ENCODE measurements around the gene GPR31.
"Not testable (repeated sequence)": the region's sequence is repeated elsewhere in the genome, so short reads cannot be mapped to it uniquely, and the experiment has no call there.

Gene GPR31

GRCh38 chr6:167157863-167158262 lies at the start of gene GPR31:
GPR31 (minus strand) TSS chr6:167157980; CDS start chr6:167157831, 149 bp downstream.
- Histone ChIP-seq H3K36me3 (ENCODE audit: insufficient read depth, low read length) (no peaks in the 10 kb centered on the region), H3K27me3 (ENCODE audit: control insufficient read depth in 1 of 2, insufficient read depth in 2 of 2, low read length in 2 of 2) (no peaks in the 10 kb centered on the region), H3K9ac (ENCODE audit: low read length) (no peak within 1 kb of the TSS), H3K27ac (ENCODE audit: low read depth, low read length) (no peak within 1 kb of the TSS), H3K9me3 (ENCODE audit: low read length) (no peaks in the 10 kb centered on the region), H3K4me1 (ENCODE audit: insufficient read depth, low read length) (no peaks in the 10 kb centered on the region), H3K4me3 (ENCODE audit: low read depth in 1 of 2, low read length in 2 of 2) (no peak within 1 kb of the TSS)

- Histone ChIP-seq H3K4me1 (ENCODE audit: insufficient read depth, low read length) (no peaks in the 10 kb centered on the region), H3K27ac (ENCODE audit: low read depth, low read length) (no peak overlapping the region), H3K9ac (ENCODE audit: low read length) (no peak overlapping the region), H3K27me3 (ENCODE audit: control insufficient read depth in 1 of 2, insufficient read depth in 2 of 2, low read length in 2 of 2) (no peaks in the 10 kb centered on the region), H3K9me3 (ENCODE audit: low read length) (no peaks in the 10 kb centered on the region), H3K36me3 (ENCODE audit: insufficient read depth, low read length) (no peaks in the 10 kb centered on the region), H3K4me3 (ENCODE audit: low read depth in 1 of 2, low read length in 2 of 2) (no peak overlapping the region)
Observed at GRCh38 chr6:167207527-167207926, 49.7 kb upstream of the GPR31 start.

DNA sequence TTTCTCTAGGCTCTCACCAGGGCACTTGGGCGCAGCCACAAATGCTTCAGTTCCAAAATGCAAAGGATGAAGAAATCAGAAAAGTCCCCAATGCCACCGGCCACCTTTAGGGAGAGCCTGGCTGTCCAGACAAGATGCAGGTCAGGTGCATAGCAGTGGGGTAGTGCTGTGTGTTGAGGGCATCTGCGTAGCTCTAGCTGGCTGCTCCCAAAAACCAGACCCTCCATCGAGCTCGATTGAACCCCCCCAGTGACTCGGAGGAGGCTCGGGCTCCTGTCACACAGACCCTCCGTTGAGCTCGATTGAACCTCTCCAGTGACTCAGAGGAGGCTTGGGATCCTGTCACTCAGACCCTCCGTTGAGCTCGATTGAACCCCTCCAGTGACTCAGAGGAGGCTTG lies 47.5 kb upstream of the GPR31 start:
- not testable (repeated sequence) for H3K36me3 ChIP-seq (ENCODE audit: insufficient read depth, low read length); H3K9me3 ChIP-seq (ENCODE audit: low read length); H3K9ac ChIP-seq (ENCODE audit: low read length); H3K27me3 ChIP-seq (ENCODE audit: control insufficient read depth in 1 of 2, insufficient read depth in 2 of 2, low read length in 2 of 2); H3K4me3 ChIP-seq (ENCODE audit: low read depth in 1 of 2, low read length in 2 of 2); H3K27ac ChIP-seq (ENCODE audit: low read depth, low read length); H3K4me1 ChIP-seq (ENCODE audit: insufficient read depth, low read length)

- not testable (repeated sequence) for H3K27ac ChIP-seq (ENCODE audit: low read depth, low read length); H3K9me3 ChIP-seq (ENCODE audit: low read length); H3K9ac ChIP-seq (ENCODE audit: low read length); H3K27me3 ChIP-seq (ENCODE audit: control insufficient read depth in 1 of 2, insufficient read depth in 2 of 2, low read length in 2 of 2); H3K36me3 ChIP-seq (ENCODE audit: insufficient read depth, low read length); H3K4me1 ChIP-seq (ENCODE audit: insufficient read depth, low read length); H3K4me3 ChIP-seq (ENCODE audit: low read depth in 1 of 2, low read length in 2 of 2)
Observed at GRCh38 chr6:167204059-167204348, 46.2 kb upstream of the GPR31 start.

DNA sequence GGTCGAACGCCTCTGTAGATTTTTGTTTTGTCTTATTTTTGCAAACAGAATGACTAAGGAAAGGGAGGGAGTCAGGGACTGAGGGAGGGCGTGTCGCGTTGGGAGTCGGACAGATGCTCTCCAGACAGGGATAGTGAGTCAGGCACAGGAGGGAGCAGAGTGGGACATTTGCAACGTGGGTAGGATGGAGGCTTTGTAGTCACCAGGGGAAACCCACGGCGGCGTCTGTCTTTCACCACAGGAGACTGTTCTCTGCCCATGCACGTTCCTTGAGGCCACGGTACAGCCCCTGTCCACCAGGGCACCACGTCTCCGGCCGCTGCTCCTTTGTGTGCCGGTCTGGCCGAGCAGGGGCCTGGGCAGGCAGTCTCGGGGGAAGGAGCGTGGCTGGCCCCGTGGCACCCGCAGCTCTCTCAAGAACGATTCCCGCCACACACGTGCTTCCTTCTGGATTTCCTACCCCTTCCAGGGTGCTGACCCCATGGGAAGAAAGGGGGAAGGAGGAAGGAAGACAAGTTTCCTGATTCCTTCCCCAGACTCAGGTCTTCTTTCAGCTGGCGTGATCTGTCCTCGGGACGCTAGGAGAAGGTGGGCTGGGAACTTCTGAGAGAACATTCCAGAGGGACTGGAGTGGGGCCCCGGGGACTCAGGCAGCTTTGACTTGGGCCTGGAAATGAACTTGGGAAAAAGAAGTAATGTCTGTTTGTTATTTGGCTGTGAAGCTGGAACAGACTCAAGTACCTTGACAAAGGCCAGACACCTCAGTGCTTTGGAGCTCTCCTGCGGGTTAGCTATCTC lies 45.7 kb upstream of the GPR31 start:
- H3K9ac ChIP-seq (ENCODE audit: low read length); H3K27ac ChIP-seq (ENCODE audit: low read depth, low read length); H3K4me1 ChIP-seq (ENCODE audit: insufficient read depth, low read length); H3K36me3 ChIP-seq (ENCODE audit: insufficient read depth, low read length); H3K9me3 ChIP-seq (ENCODE audit: low read length); H3K27me3 ChIP-seq (ENCODE audit: control insufficient read depth in 1 of 2, insufficient read depth in 2 of 2, low read length in 2 of 2); H3K4me3 ChIP-seq (ENCODE audit: low read depth in 1 of 2, low read length in 2 of 2): not testable (repeated sequence)

DNA sequence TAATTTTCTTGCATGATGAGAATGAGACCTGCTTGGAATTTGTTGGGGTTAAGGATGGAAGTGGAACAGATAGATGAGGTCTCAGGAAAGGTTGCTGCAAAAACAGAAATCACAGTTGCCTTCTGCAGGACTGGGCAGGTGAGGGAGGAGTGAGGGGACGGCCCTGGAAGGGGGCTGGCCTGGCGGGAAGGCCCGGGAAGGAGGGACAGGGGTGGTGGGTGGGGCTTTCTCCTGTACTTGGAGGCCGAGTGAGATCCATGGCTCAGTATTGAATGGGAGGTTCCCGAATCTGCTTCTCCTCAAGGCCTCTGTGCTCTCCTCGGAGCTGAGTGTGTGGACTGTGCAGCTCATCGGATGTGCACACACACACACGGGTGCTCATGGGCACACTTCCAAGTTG lies 44.8 kb upstream of the GPR31 start:
- H3K27me3 ChIP-seq (ENCODE audit: control insufficient read depth in 1 of 2, insufficient read depth in 2 of 2, low read length in 2 of 2); H3K9ac ChIP-seq (ENCODE audit: low read length); H3K4me1 ChIP-seq (ENCODE audit: insufficient read depth, low read length); H3K27ac ChIP-seq (ENCODE audit: low read depth, low read length); H3K9me3 ChIP-seq (ENCODE audit: low read length); H3K4me3 ChIP-seq (ENCODE audit: low read depth in 1 of 2, low read length in 2 of 2); H3K36me3 ChIP-seq (ENCODE audit: insufficient read depth, low read length): not testable (repeated sequence)

DNA sequence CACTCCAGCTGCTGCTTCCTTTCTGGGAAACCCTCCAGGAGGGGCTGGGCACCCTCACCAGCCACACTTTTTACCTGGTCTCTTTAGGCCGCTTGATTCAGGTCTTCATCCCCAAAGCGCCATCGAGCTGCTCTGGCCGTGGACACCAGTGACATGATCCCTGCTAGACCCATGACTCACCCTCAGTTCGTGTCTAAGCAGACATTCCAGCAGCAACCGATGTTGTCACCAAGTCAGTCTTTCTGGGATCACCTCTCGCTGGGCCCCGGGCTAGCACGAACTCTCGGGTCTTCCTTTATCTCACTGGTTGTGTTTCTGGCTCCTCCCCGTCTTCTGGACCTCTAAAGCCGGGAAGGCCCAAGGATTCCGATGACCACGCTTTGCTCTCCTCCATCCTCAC lies 43.0 kb upstream of the GPR31 start:
- Histone ChIP-seq H3K27me3 (ENCODE audit: control insufficient read depth in 1 of 2, insufficient read depth in 2 of 2, low read length in 2 of 2) (no peaks in the 10 kb centered on the region), H3K27ac (ENCODE audit: low read depth, low read length) (no peak overlapping the region), H3K36me3 (ENCODE audit: insufficient read depth, low read length) (no peaks in the 10 kb centered on the region)

DNA sequence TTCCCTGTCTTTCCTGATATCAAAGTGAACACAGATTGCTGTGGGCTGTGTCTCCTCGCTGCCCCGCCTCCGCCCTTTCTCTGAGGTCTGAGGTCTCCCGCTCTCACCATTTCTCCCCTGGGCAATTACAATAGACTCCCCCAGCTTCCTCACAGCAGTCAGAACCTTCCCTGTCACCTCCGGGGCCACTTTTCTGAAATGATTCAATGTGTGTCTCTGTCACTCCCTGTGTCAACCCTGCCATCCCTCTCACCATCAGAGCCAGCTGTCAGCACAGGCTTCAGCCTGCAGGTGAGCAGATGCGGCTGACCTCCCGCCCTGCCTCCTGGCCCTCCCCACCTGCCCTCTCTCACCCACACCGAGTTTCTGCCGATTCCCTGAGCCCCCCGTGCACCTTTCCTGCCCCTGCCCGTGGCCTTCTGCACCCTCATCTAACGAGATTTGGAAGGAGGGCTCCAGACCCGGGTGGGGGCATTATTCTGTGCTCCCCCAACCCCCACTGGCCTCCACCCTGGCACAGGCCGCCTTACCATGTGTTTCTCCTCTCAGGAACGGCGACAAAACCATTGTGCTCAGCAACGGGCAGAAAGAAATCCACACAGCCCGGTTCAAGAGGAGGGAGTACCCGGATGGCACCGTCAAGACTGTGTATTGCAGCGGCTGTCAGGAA lies 38.3 kb upstream of the GPR31 start:
- H3K4me1 ChIP-seq (ENCODE audit: insufficient read depth, low read length); H3K9ac ChIP-seq (ENCODE audit: low read length); H3K27ac ChIP-seq (ENCODE audit: low read depth, low read length); H3K36me3 ChIP-seq (ENCODE audit: insufficient read depth, low read length); H3K27me3 ChIP-seq (ENCODE audit: control insufficient read depth in 1 of 2, insufficient read depth in 2 of 2, low read length in 2 of 2); H3K4me3 ChIP-seq (ENCODE audit: low read depth in 1 of 2, low read length in 2 of 2); H3K9me3 ChIP-seq (ENCODE audit: low read length): not testable (repeated sequence)

More for the DNA sequence above, 43.0 kb upstream of the GPR31 start:
- H3K9ac ChIP-seq (ENCODE audit: low read length), result no peak overlapping the region
- H3K4me1 ChIP-seq (ENCODE audit: insufficient read depth, low read length), result no peaks in the 10 kb centered on the region
- no peaks in the 10 kb centered on the region for H3K9me3 ChIP-seq (ENCODE audit: low read length)
- H3K4me3 ChIP-seq (ENCODE audit: low read depth in 1 of 2, low read length in 2 of 2), result no peak overlapping the region

- not testable (repeated sequence) for H3K27me3 ChIP-seq (ENCODE audit: control insufficient read depth in 1 of 2, insufficient read depth in 2 of 2, low read length in 2 of 2); H3K27ac ChIP-seq (ENCODE audit: low read depth, low read length); H3K36me3 ChIP-seq (ENCODE audit: insufficient read depth, low read length); H3K9me3 ChIP-seq (ENCODE audit: low read length); H3K4me1 ChIP-seq (ENCODE audit: insufficient read depth, low read length); H3K4me3 ChIP-seq (ENCODE audit: low read depth in 1 of 2, low read length in 2 of 2); H3K9ac ChIP-seq (ENCODE audit: low read length)
Observed at GRCh38 chr6:167193515-167194125, 35.8 kb upstream of the GPR31 start.

- not testable (repeated sequence) for H3K9me3 ChIP-seq (ENCODE audit: low read length); H3K27me3 ChIP-seq (ENCODE audit: control insufficient read depth in 1 of 2, insufficient read depth in 2 of 2, low read length in 2 of 2); H3K27ac ChIP-seq (ENCODE audit: low read depth, low read length); H3K36me3 ChIP-seq (ENCODE audit: insufficient read depth, low read length); H3K9ac ChIP-seq (ENCODE audit: low read length); H3K4me1 ChIP-seq (ENCODE audit: insufficient read depth, low read length); H3K4me3 ChIP-seq (ENCODE audit: low read depth in 1 of 2, low read length in 2 of 2)
Observed at GRCh38 chr6:167191043-167191583, 33.3 kb upstream of the GPR31 start.

- H3K9me3 ChIP-seq (ENCODE audit: low read length); H3K4me1 ChIP-seq (ENCODE audit: insufficient read depth, low read length); H3K27ac ChIP-seq (ENCODE audit: low read depth, low read length); H3K27me3 ChIP-seq (ENCODE audit: control insufficient read depth in 1 of 2, insufficient read depth in 2 of 2, low read length in 2 of 2); H3K9ac ChIP-seq (ENCODE audit: low read length); H3K36me3 ChIP-seq (ENCODE audit: insufficient read depth, low read length); H3K4me3 ChIP-seq (ENCODE audit: low read depth in 1 of 2, low read length in 2 of 2): not testable (repeated sequence)
Observed at GRCh38 chr6:167187275-167187674, 29.5 kb upstream of the GPR31 start.

- not testable (repeated sequence) for H3K27me3 ChIP-seq (ENCODE audit: control insufficient read depth in 1 of 2, insufficient read depth in 2 of 2, low read length in 2 of 2); H3K9me3 ChIP-seq (ENCODE audit: low read length); H3K4me1 ChIP-seq (ENCODE audit: insufficient read depth, low read length); H3K36me3 ChIP-seq (ENCODE audit: insufficient read depth, low read length); H3K9ac ChIP-seq (ENCODE audit: low read length); H3K27ac ChIP-seq (ENCODE audit: low read depth, low read length); H3K4me3 ChIP-seq (ENCODE audit: low read depth in 1 of 2, low read length in 2 of 2)
Observed at GRCh38 chr6:167185101-167185500, 27.3 kb upstream of the GPR31 start.
